Activated CD8-positive, alpha-beta T cell treated with anti-CD3 and anti-CD28 coated beads for 36 hours (primary cell): ENCODE results near the gene PALS1. TPM values are rescaled to one million over a fixed set of nuclear protein-coding genes. Genes with fewer than 3 reads are reported as not detected.

ENCODE experiments used
- ATAC-seq: fragments of 200-7000 bp; cut with Tn5 transposase; one replicate; pipeline ENCODE4 v1.10.0; 2021; ENCODE audit warnings: mild to moderate bottlenecking, moderate library complexity
- CTCF ChIA-PET: fragments of 350-600 bp; sonication (Branson Sonifier 250); formaldehyde crosslinking; loops from one replicate; lab custom pipeline; 2021; ENCODE audit warnings: antibody characterized with exemption; lab: Charles Lee
- POLR2A ChIA-PET: fragments of 350-600 bp; sonication (Branson Sonifier 250); formaldehyde crosslinking; loops from one replicate; lab custom pipeline; 2021; ENCODE audit warnings: antibody characterized with exemption; lab: Charles Lee
- DNase-seq: peaks from one replicate; pipeline ENCODE4 v3.0.0-alpha.2; 2020
- H3K27ac Mint-ChIP-seq: one replicate; pipeline ENCODE4 v1.8.0; 2021; ENCODE audit warnings: mild to moderate bottlenecking, mixed read lengths
- H3K27me3 Mint-ChIP-seq: one replicate; pipeline ENCODE4 v1.8.0; 2021; ENCODE audit warnings: mixed read lengths
- H3K36me3 Mint-ChIP-seq: one replicate; pipeline ENCODE4 v1.8.0; 2021; ENCODE audit warnings: low read depth, mixed read lengths
- H3K4me1 Mint-ChIP-seq: one replicate; pipeline ENCODE4 v1.8.0; 2021; ENCODE audit warnings: low read depth, mixed read lengths
- H3K4me3 Mint-ChIP-seq: one replicate; pipeline ENCODE4 v1.8.0; 2021; ENCODE audit warnings: mild to moderate bottlenecking, moderate library complexity, mixed read lengths
- H3K9me3 Mint-ChIP-seq: one replicate; pipeline ENCODE4 v1.8.0; 2021; ENCODE audit warnings: mixed read lengths
- intact Hi-C: fragments of 100-400 bp; cut with micrococcal nuclease; formaldehyde crosslinking; loops from one replicate; pipeline ENCODE4 v1.10.0; 2022
- total RNA-seq, 2 experiments: library from RNA; stranded (reverse); gene quantifications; one replicate each; pipeline ENCODE4 v1.2.3, GENCODE V29; 2021
- TF ChIP-seq, protein P1 (sequence below): fragments of 200-600 bp; IDR thresholded peaks from one replicate; pipeline ENCODE4 v1.8.0; 2022; ENCODE audit warnings: antibody characterized with exemption, mild to moderate bottlenecking

PALS1 gene
- total RNA-seq, 2 experiments from 2014 or later: 3.9 to 4.7 TPM

DNA sequence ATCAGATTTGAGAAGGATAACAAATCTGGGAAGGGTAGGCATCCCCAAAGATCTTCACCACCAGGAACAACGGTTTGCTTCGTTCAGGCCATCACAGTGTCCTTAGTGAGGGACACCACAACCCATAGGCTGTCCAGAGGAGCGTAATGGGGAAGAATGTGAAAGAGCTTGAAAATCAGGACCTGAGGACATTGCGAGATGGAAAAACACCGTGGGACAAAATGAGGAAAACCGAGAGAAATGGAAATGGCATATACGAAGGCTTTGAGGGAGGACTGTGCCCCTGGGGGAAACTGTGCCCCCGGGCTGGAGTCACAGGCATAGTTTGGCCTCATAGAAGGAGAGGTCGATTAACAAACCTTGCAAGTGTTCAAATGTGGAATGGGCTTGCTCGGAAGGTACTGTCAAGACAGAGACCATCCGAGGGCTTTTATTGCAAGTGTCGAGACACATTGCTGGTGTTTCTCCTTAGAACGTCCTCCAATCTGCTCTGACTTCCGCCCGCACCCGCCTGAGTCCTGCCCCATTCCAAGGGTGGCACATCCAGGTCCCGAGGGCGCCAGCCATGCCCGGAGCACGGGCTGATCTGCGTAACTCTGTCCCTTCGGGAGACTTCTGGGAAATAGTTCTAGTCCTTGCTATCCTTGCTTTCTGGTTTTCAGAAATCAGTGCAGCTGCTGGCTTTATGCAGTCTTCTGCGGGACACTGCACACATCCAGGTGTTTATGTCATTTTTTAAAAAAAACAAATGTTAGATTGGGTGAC lies 885 bp upstream of the PALS1 start:
- H3K9me3 Mint-ChIP-seq: no peaks in the 10 kb centered on the region
- H3K36me3 Mint-ChIP-seq: no peaks in the 10 kb centered on the region
- peak overlapping the region; percentile 20 for H3K27ac Mint-ChIP-seq

DNA sequence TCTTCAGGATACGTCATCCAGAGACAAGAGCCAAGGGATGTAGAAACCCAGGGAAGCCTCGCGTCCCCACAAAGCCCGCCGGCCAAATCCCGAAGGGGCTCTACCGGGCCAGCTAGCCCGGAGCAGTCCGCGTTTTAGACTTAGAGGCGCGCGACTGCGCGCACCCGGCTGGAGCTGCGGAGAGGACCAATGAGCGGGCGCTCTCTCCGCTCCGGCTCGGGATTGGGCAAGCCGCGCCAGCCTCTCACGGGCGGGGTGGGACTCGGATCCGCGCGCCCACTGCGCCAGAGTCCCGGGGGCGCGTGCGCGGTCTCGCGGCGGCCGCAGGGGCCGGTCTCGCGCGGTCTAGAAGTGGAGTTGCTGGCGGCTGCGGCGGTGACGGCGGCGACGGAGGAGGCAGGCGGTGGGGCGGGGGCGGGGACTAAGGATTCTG lies 241 bp upstream of the PALS1 start:
- H3K4me3 Mint-ChIP-seq: peak overlapping the region; percentile 82
- ATAC-seq (peak; percentile 96), DNase-seq (peak; percentile 96)
- peak overlapping the region; percentile 87 for H3K27ac Mint-ChIP-seq
- TF ChIP-seq, protein P1, sequence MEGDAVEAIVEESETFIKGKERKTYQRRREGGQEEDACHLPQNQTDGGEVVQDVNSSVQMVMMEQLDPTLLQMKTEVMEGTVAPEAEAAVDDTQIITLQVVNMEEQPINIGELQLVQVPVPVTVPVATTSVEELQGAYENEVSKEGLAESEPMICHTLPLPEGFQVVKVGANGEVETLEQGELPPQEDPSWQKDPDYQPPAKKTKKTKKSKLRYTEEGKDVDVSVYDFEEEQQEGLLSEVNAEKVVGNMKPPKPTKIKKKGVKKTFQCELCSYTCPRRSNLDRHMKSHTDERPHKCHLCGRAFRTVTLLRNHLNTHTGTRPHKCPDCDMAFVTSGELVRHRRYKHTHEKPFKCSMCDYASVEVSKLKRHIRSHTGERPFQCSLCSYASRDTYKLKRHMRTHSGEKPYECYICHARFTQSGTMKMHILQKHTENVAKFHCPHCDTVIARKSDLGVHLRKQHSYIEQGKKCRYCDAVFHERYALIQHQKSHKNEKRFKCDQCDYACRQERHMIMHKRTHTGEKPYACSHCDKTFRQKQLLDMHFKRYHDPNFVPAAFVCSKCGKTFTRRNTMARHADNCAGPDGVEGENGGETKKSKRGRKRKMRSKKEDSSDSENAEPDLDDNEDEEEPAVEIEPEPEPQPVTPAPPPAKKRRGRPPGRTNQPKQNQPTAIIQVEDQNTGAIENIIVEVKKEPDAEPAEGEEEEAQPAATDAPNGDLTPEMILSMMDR: no peak
- H3K4me1 Mint-ChIP-seq: peaks cover 20% of the 10 kb centered on the region
- no peaks in the 10 kb centered on the region for H3K9me3 Mint-ChIP-seq
- ChIA-PET CTCF (interaction anchor here (1.0 kb wide), 1 partner anchor 44 kb away, joined by 4 read pairs; no protein-coding TSS in a partner anchor), POLR2A (interaction anchor here (0.7 kb wide), 1 partner anchor 77 kb away, joined by 3 read pairs; no protein-coding TSS in a partner anchor)
- intact Hi-C loops: loop anchor here (5.0 kb wide), 1 partner anchor 54 kb away; the partner anchor contains the start of gene GARIN2
- H3K36me3 Mint-ChIP-seq: no peaks in the 10 kb centered on the region
- peaks cover 9% of the 10 kb centered on the region for H3K27me3 Mint-ChIP-seq

More for the DNA sequence above, 885 bp upstream of the PALS1 start:
- H3K27me3 Mint-ChIP-seq: peaks cover 9% of the 10 kb centered on the region
- CTCF ChIA-PET: interaction anchor here (1.0 kb wide), 1 partner anchor 43 kb away, joined by 4 read pairs; no protein-coding TSS in a partner anchor
- TF ChIP-seq, protein P1: no peak
- H3K4me1 Mint-ChIP-seq: peaks cover 20% of the 10 kb centered on the region
- ATAC-seq (peak; percentile 4), DNase-seq (peak; percentile 34)
- POLR2A ChIA-PET: interaction anchor here (0.7 kb wide), 1 partner anchor 76 kb away, joined by 3 read pairs; no protein-coding TSS in a partner anchor
- intact Hi-C loops: loop anchor here (5.0 kb wide), 1 partner anchor 53 kb away; the partner anchor contains the start of gene GARIN2
- peak overlapping the region; percentile 82 for H3K4me3 Mint-ChIP-seq

GRCh38 chr14:67242168-67242420 lies 859 bp downstream of the PALS1 start:
- H3K36me3 Mint-ChIP-seq: no peaks in the 10 kb centered on the region
- CTCF ChIA-PET: interaction anchor here (0.6 kb wide), 1 partner anchor 44 kb away, joined by 3 read pairs; no protein-coding TSS in a partner anchor

DNA sequence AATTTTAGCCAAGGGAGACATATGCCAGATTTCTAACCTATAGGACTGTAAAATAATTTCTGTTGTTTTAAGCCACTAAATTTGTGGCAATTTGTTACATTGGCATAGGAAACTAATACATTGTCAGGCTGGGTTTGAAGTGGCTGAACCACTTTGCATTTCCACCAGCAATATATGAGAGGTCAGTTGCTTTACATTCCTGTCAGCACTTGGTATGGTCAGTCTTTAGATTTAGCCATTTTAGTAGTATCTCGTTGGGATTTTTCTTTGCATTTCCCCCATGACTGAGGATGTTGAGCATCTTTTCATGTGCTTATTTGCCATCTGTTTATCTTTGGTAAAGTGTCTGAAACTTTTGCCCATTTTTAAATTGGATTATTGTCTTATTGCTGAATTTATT lies 3.9 kb downstream of the PALS1 start:
- ATAC-seq: no peak
- TF ChIP-seq, protein P1: no peak
- Mint-ChIP-seq H3K27ac (no peak overlapping the region), H3K4me1 (peaks cover 27% of the 10 kb centered on the region), H3K4me3 (no peak overlapping the region), H3K36me3 (no peaks in the 10 kb centered on the region), H3K27me3 (peaks cover 2% of the 10 kb centered on the region), H3K9me3 (no peaks in the 10 kb centered on the region)
- POLR2A ChIA-PET: no interaction called here
- intact Hi-C loops: no loop called here
- CTCF ChIA-PET: no interaction called here
- no peak for DNase-seq

More at GRCh38 chr14:67242168-67242420, 859 bp downstream of the PALS1 start:
- Mint-ChIP-seq H3K27ac (peak overlapping the region; percentile 69), H3K4me1 (peaks cover 22% of the 10 kb centered on the region), H3K9me3 (no peaks in the 10 kb centered on the region), H3K27me3 (peaks cover 9% of the 10 kb centered on the region), H3K4me3 (peak overlapping the region; percentile 82)
- POLR2A ChIA-PET: interaction anchor here (0.6 kb wide), 1 partner anchor 98 kb away, joined by 3 read pairs; no protein-coding TSS in a partner anchor
- ATAC-seq (no peak), DNase-seq (no peak)
- TF ChIP-seq, protein P1: no peak
- intact Hi-C loops: loop anchor here (5.0 kb wide), 1 partner anchor 55 kb away; the partner anchor contains the start of gene GARIN2
